Fibroblast of villous mesenchyme (primary cell): Measurements from ENCODE around the gene FNDC4. TPM values are rescaled to one million over a fixed set of nuclear protein-coding genes. Genes with fewer than 3 reads are reported as not detected.

Experiments used
- DNase-seq: peaks from one replicate; pipeline ENCODE4 v3.0.0-alpha.2; 2010; ENCODE audit warnings: low read depth
- H3K4me3 ChIP-seq: 2 replicates; pipeline ENCODE4 v1.5.1; 2011; ENCODE audit warnings: low read depth, mild to moderate bottlenecking, low read length
- total RNA-seq: library from RNA; depleted of rRNA; stranded (reverse); fragments of >200 nt; gene quantifications from 2 replicates; pipeline ENCODE4 v1.2.3, GENCODE V29; 2012
- TF ChIP-seq, protein P1 (sequence below): IDR thresholded peaks from 2 replicates; pipeline ENCODE4 v1.5.1; 2012; ENCODE audit warnings: low read depth, mild to moderate bottlenecking, low read length; ENCODE audit not compliant: insufficient read depth

Gene FNDC4
- total RNA-seq, 1 donor: 8.6 TPM

DNA sequence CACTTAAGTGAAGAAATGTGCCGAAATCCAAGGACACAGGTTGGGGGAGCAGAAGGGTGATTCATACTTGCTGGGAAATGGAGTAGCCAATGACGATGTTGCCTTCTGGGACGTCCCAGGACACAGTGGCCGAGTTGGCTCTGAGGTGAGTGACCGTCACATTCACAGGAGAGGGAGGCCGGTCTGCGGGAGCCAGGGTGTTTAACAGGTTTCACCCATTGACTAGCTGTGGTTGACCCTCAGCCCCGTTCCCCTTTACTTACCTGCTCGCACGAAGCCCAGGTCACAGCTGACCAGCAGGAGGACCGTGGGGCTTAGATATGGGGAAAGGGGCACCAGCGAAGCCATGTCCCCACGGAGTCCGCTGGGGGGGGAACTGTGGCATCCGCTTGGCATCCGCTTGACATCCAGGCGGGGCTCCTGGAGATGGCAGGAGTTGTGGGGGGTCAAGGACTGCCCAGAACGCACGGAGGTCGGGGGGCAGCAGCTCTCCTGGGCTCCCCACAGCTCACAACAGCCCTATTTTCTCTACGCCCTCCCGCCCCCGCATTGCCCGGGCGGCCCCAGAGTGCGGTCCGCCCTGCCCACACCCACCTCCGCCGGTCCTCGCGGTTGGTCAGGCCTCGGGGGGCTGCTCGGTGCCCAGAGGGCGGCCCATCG, 586 bp downstream of the FNDC4 start:
- TF ChIP-seq, protein P1, sequence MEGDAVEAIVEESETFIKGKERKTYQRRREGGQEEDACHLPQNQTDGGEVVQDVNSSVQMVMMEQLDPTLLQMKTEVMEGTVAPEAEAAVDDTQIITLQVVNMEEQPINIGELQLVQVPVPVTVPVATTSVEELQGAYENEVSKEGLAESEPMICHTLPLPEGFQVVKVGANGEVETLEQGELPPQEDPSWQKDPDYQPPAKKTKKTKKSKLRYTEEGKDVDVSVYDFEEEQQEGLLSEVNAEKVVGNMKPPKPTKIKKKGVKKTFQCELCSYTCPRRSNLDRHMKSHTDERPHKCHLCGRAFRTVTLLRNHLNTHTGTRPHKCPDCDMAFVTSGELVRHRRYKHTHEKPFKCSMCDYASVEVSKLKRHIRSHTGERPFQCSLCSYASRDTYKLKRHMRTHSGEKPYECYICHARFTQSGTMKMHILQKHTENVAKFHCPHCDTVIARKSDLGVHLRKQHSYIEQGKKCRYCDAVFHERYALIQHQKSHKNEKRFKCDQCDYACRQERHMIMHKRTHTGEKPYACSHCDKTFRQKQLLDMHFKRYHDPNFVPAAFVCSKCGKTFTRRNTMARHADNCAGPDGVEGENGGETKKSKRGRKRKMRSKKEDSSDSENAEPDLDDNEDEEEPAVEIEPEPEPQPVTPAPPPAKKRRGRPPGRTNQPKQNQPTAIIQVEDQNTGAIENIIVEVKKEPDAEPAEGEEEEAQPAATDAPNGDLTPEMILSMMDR: no peak
- peak; percentile 35 for DNase-seq

GRCh38 chr2:27493948-27494283, 1.1 kb downstream of the FNDC4 start:
- TF ChIP-seq, protein P1: no peak
- no peak for DNase-seq
- no peak overlapping the region for H3K4me3 ChIP-seq

More for the DNA sequence above, 586 bp downstream of the FNDC4 start:
- peak overlapping the region; percentile 58 for H3K4me3 ChIP-seq

GRCh38 chr2:27492557-27492956, 2.4 kb downstream of the FNDC4 start:
- DNase-seq: no peak

GRCh38 chr2:27489498-27490397, 5.3 kb downstream of the FNDC4 start, which contains the start of gene IFT172:
TSS of gene IFT172 (minus strand) at chr2:27489743. CDS start at chr2:27489653, 90 bp downstream.
- DNase-seq: peak; percentile 98
- H3K4me3 ChIP-seq: peak within 1 kb of the TSS; percentile 88
- TF ChIP-seq, protein P1: no peak

More at GRCh38 chr2:27492557-27492956, 2.4 kb downstream of the FNDC4 start:
- TF ChIP-seq, protein P1: no peak
- H3K4me3 ChIP-seq: no peak overlapping the region

DNA sequence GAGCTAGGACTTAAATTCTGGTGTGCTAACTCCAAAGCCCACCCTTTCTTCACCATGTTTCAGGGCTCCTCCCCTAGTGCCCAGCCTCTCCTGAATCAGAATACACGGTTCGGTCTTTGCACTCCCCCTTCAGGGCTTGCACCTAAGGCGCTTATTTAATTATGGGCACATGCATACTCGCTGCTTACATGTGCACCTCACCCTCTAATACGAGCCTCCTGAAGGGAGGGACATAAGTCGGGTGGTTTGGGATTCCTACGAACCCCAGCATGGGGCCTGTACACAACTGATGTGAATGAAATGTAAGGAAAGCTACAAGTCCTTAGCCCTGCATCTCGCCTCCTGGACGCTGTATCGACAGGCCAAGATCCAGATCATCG, 5.9 kb downstream of the FNDC4 start:
- peak overlapping the region; percentile 88 for H3K4me3 ChIP-seq
- DNase-seq: peak; percentile 27
- TF ChIP-seq, protein P1: peak; percentile 27

GRCh38 chr2:27485496-27485895, 9.5 kb downstream of the FNDC4 start:
- TF ChIP-seq, protein P1: no peak
- no peak for DNase-seq
- no peak overlapping the region for H3K4me3 ChIP-seq
